K562 (cell line): ENCODE measurements around the gene OTOG. TPM values are rescaled to one million over a fixed set of nuclear protein-coding genes. Genes with fewer than 3 reads are reported as not detected.

Source experiments
- ATAC-seq: fragments of 200-7000 bp; cut with Tn5 transposase; 3 replicates; pipeline ENCODE4 v1.9.1; 2020; ENCODE audit warnings: moderate library complexity
- BruUV-seq: library from RNA; stranded (reverse); fragments of 400-500 nt; replicated peaks from 2 replicates; lab custom pipeline; 2021; lab: Mats Ljungman, UMichigan
- CTCF ChIA-PET: fragments of 300-600 bp; formaldehyde crosslinking; extraction: SDS; loops from one replicate; lab custom pipeline; 2021; ENCODE audit warnings: low intra/inter-chr PET ratio; lab: Yijun Ruan, JAX
- POLR2A ChIA-PET: fragments of 300-600, 350-650 bp; sonication (Branson Sonifier 250); formaldehyde crosslinking; extraction: SDS; loops from one replicate; lab custom pipeline; 2021; ENCODE audit warnings: antibody characterized with exemption, inconsistent platforms; lab: Yijun Ruan, JAX
- DNase-seq, 4 experiments: peaks; one replicate each; pipeline versions ENCODE4 v3.0.0 to v3.0.0-alpha.2; 2011 to 2018; ENCODE audit warnings: low spot score in 3 of 4, mixed read lengths in 3 of 4; ENCODE audit errors: extremely low read depth in 1 of 4
- FAIRE-seq: peaks from 2 replicates; lab custom pipeline; 2011; peaks lifted over from hg19 to GRCh38; lab: Jason Lieb, UNC
- H2AFZ ChIP-seq: 2 replicates; pipeline ENCODE4 v1.6.0; 2011; ENCODE audit warnings: low read depth, low read length, control low read depth, inconsistent platforms
- H3K27ac ChIP-seq: fragments of 200-600 bp; 3 replicates; pipeline ENCODE4 v1.8.0; 2011; ENCODE audit warnings: low read depth, mild to moderate bottlenecking, control low read depth, inconsistent platforms, low read length, moderate library complexity, mixed read lengths; ENCODE audit errors: extremely low read depth
- H3K27me3 ChIP-seq, 2 experiments: fragments of 300-600 bp in 1 of 2; 2 replicates in 1 of 2; 3 replicates in 1 of 2; pipeline versions ENCODE4 v1.6.0 to v1.8.0; 2011; ENCODE audit warnings: inconsistent platforms in 2 of 2, low read length in 2 of 2, mild to moderate bottlenecking in 1 of 2, mixed read lengths in 1 of 2, moderate library complexity in 1 of 2; ENCODE audit not compliant: control insufficient read depth in 2 of 2, insufficient read depth in 2 of 2
- H3K36me3 ChIP-seq: fragments of 300-600 bp; 3 replicates; pipeline ENCODE4 v1.8.0; 2011; ENCODE audit warnings: mild to moderate bottlenecking, low read length, inconsistent platforms; ENCODE audit not compliant: control insufficient read depth, insufficient read depth
- H3K4me1 ChIP-seq, 2 experiments: fragments of 200-600 bp in 1 of 2; replicated peaks in 1 of 2; 2 replicates in 1 of 2; 3 replicates in 1 of 2; pipeline versions ENCODE4 v1.5.1 to v1.8.0; 2011; ENCODE audit warnings: inconsistent platforms in 2 of 2, low read length in 2 of 2, mild to moderate bottlenecking in 1 of 2, mixed read lengths in 1 of 2, moderate library complexity in 1 of 2; ENCODE audit not compliant: control insufficient read depth in 2 of 2, insufficient read depth in 2 of 2
- H3K4me2 ChIP-seq: 2 replicates; pipeline ENCODE4 v1.6.1; 2011; ENCODE audit warnings: low read length, control low read depth, inconsistent platforms, mixed read lengths; ENCODE audit not compliant: insufficient read depth
- H3K4me3 ChIP-seq: fragments of 200-600 bp; sonication (generic), shearing (Covaris generic); 2 replicates; pipeline ENCODE4 v1.5.1; 2016; ENCODE audit warnings: control low read depth, inconsistent platforms
- H3K79me2 ChIP-seq: fragments of 200-600 bp; 3 replicates; pipeline ENCODE4 v1.8.0; 2011; ENCODE audit warnings: low read length, inconsistent platforms; ENCODE audit not compliant: control insufficient read depth, insufficient read depth
- H3K9ac ChIP-seq, 2 experiments: 2 replicates each; pipeline versions ENCODE4 v1.6.0 to v1.6.1; 2011; ENCODE audit warnings: low read depth in 2 of 2, low read length in 2 of 2, control low read depth in 1 of 2, inconsistent platforms in 1 of 2, mild to moderate bottlenecking in 1 of 2, mixed read lengths in 1 of 2; ENCODE audit not compliant: insufficient read depth in 1 of 2
- H3K9me1 ChIP-seq: one replicate; pipeline ENCODE4 v1.6.0; 2011; ENCODE audit warnings: inconsistent platforms, mild to moderate bottlenecking, low read length, moderate library complexity; ENCODE audit not compliant: control insufficient read depth, insufficient read depth
- H3K9me3 ChIP-seq: replicated peaks from 2 replicates; pipeline ENCODE4 v1.5.1; 2011; ENCODE audit warnings: low read depth, low read length, inconsistent platforms; ENCODE audit not compliant: control insufficient read depth, insufficient read depth
- H4K20me1 ChIP-seq: replicated peaks from 2 replicates; pipeline ENCODE4 v1.6.1; 2011; ENCODE audit warnings: low read length, inconsistent platforms, mixed read lengths; ENCODE audit not compliant: control insufficient read depth, insufficient read depth
- CGGBP1 ChIP-seq: fragments of 250-450 bp; sonication (Bioruptor Pico); IDR thresholded peaks from 2 replicates; pipeline ENCODE4 v1.9.0; 2021; ENCODE audit warnings: mild to moderate bottlenecking
- CREB3 ChIP-seq: fragments of 450-650 bp; conservative IDR thresholded peaks from 2 replicates; pipeline ENCODE4 v1.6.1; 2016; ENCODE audit warnings: missing genetic modification characterization, low read depth, mild to moderate bottlenecking, missing compliant biosample characterization, moderate library complexity
- EWSR1 ChIP-seq: fragments of 450-650 bp; IDR thresholded peaks from 2 replicates; pipeline ENCODE4 v1.6.1; 2018; ENCODE audit warnings: borderline replicate concordance, mild to moderate bottlenecking, low read depth, moderate library complexity; ENCODE audit not compliant: partially characterized antibody
- MBD2 ChIP-seq: sonication (generic); IDR thresholded peaks from 2 replicates; pipeline ENCODE4 v1.6.1; 2016; ENCODE audit warnings: low read depth, borderline replicate concordance
- NRF1 ChIP-seq, 2 experiments: fragments of 450-650 bp; IDR thresholded peaks in 1 of 2; conservative IDR thresholded peaks in 1 of 2; 2 replicates each; pipeline ENCODE4 v1.6.1; 2014; ENCODE audit warnings: mild to moderate bottlenecking in 2 of 2
- PRDM10 ChIP-seq: fragments of 450-650 bp; IDR thresholded peaks from 2 replicates; pipeline ENCODE4 v1.6.1; 2018; ENCODE audit not compliant: partially characterized antibody
- RUNX1 ChIP-seq: sonication (generic); IDR thresholded peaks from 2 replicates; pipeline ENCODE4 v1.6.1; 2016; ENCODE audit warnings: antibody characterized with exemption, low read depth
- SMARCA4 ChIP-seq: fragments of 450-650 bp; IDR thresholded peaks from 2 replicates; pipeline ENCODE4 v1.6.1; 2016
- SNIP1 ChIP-seq: fragments of 450-650 bp; IDR thresholded peaks from 2 replicates; pipeline ENCODE4 v1.7.1; 2017; ENCODE audit warnings: low read depth, mild to moderate bottlenecking
- SRF ChIP-seq, 2 experiments: fragments of 250-450, 450-650 bp in 1 of 2; sonication (Bioruptor Pico) in 1 of 2; sonication (generic) in 1 of 2; formaldehyde crosslinking; IDR thresholded peaks; 2 replicates each; pipeline versions ENCODE4 v1.5.0 to v1.5.1; 2020 to 2022; ENCODE audit warnings: mild to moderate bottlenecking in 1 of 2, missing genetic modification reagents in 1 of 2
- SRSF7 ChIP-seq: fragments of 200-400 bp; formaldehyde crosslinking; optimal IDR thresholded peaks from 2 replicates; pipeline ENCODE3; 2017; ENCODE audit warnings: mild to moderate bottlenecking, low read depth, low read length
- TCF3 ChIP-seq: sonication (generic); formaldehyde crosslinking; IDR thresholded peaks from 2 replicates; pipeline ENCODE4 v1.4.0; 2020; ENCODE audit warnings: mild to moderate bottlenecking, missing genetic modification reagents
- ZNF146 ChIP-seq: IDR thresholded peaks from one replicate; pipeline ENCODE4 v1.6.1; 2018; ENCODE audit warnings: missing compliant biosample characterization; ENCODE audit not compliant: unreplicated experiment
- ZNF232 ChIP-seq: sonication (generic); formaldehyde crosslinking; IDR thresholded peaks from 2 replicates; pipeline ENCODE4 v1.8.0; 2022; ENCODE audit warnings: mild to moderate bottlenecking, missing genetic modification reagents
- WGBS: fragments of 100-300 bp; shearing (Covaris generic); methylation state at CpG from one replicate; pipeline ENCODE4 v1.1.6; 2016; ENCODE audit warnings: low coverage, mixed read lengths; ENCODE audit not compliant: insufficient coverage; ENCODE audit errors: missing lambda C conversion rate; 5-methylcytosine and 5-hydroxymethylcytosine counted together
- in situ Hi-C: fragments of 300-500 bp; cut with MboI; formaldehyde crosslinking; loops from 4 replicates; pipeline ENCODE4 v1.15.0; 2018; ENCODE audit warnings: inconsistent platforms, mixed read lengths
- intact Hi-C: fragments of 100-400 bp; cut with micrococcal nuclease; formaldehyde crosslinking; loops from 2 replicates; pipeline ENCODE4 v1.14.2; 2022
- polyA plus RNA-seq, 8 experiments: library from polyadenylated mRNA; depleted of rRNA in 4 of 8; stranded (reverse) in 5 of 8; unstranded in 3 of 8; fragments of >200 nt; fragmentation: Nextera tagmentation in 2 of 8; fragmentation: Illumina TruSeq in 1 of 8; extraction: Ambion mirVana in 2 of 8; extraction: Trizol in 1 of 8; gene quantifications; 2 replicates each; pipeline versions ENCODE4 v1.2.1 to v1.2.3, GENCODE V29; 2011 to 2014; ENCODE audit warnings: inconsistent platforms in 1 of 8, missing spikeins in 1 of 8
- total RNA-seq, 7 experiments: library from RNA; depleted of rRNA in 6 of 7; stranded (reverse); fragments of >200 nt in 6 of 7; fragmentation: Illumina TruSeq in 2 of 7; extraction: Trizol in 2 of 7; gene quantifications; 2 replicates each; pipeline versions ENCODE4 v1.2.1 to v1.2.3, GENCODE V29; 2011 to 2021; ENCODE audit warnings: low replicate concordance in 1 of 7

OTOG gene
- total and polyA plus RNA-seq, 9 of the 15 experiments (the other 6 are each of a cell fraction or from before 2014, with no cell fraction given): not detected

GRCh38 chr11:17528181-17528691 is 18.8 kb upstream of the OTOG start (continued):
- TF ChIP-seq EWSR1 (no peak), RUNX1 (no peak)

GRCh38 chr11:17528906-17529843 is 17.9 kb upstream of the OTOG start:
- intact Hi-C loops: loop anchor here (1.0 kb wide), 2 partner anchors 145 to 299 kb away; no protein-coding TSS in a partner anchor
- POLR2A ChIA-PET: interaction anchor here (0.6 to 0.8 kb wide), 4 partner anchors 9 to 841 kb away, joined by 3 to 4 read pairs (median 3); no protein-coding TSS in a partner anchor
- 6% methylated on average over 14 of the region's 14 CpGs for WGBS
- no peak for TF ChIP-seq SMARCA4
- TF ChIP-seq MBD2: no peak
- TF ChIP-seq SRF (CRISPR knock-in tag; IDR thresholded peaks at IDR 0.05): no peak
- no peak for TF ChIP-seq ZNF146 (CRISPR knock-in tag)
- TF ChIP-seq SNIP1: no peak
- TF ChIP-seq CREB3 (tag): no peak
- TF ChIP-seq ZNF232 (CRISPR knock-in tag): no peak
- TF ChIP-seq CGGBP1 (CRISPR knock-in tag): no peak
- no peak for TF ChIP-seq NRF1 (conservative IDR thresholded peaks at IDR 0.05 in 1 of 2, IDR thresholded peaks at IDR 0.05 in 1 of 2)
- no peak for TF ChIP-seq SRSF7
- TF ChIP-seq TCF3 (CRISPR knock-in tag): no peak
- TF ChIP-seq PRDM10: no peak

More at GRCh38 chr11:17528906-17529843, 17.9 kb upstream of the OTOG start:
- BruUV-seq: no TSS peak
- no peaks in the 10 kb centered on the region for H3K79me2 ChIP-seq
- CTCF ChIA-PET: interaction anchor here (2.3 kb wide), 1 partner anchor 145 kb away, joined by 11 read pairs; no protein-coding TSS in a partner anchor
- H3K9me3 ChIP-seq: no peaks in the 10 kb centered on the region
- H3K9me1 ChIP-seq: no peaks in the 10 kb centered on the region
- peaks cover 8% of the 10 kb centered on the region; the same call in 1 of the 2 replicates for H4K20me1 ChIP-seq
- H3K36me3 ChIP-seq: no peaks in the 10 kb centered on the region
- peaks cover 23 to 74% of the 10 kb centered on the region in 2 experiments; a peak in 4 of 5 replicates for H3K27me3 ChIP-seq
- peaks cover 0 to 5% of the 10 kb centered on the region in 2 experiments; a peak in 3 of 5 replicates for H3K4me1 ChIP-seq
- FAIRE-seq: no peak
- no peak overlapping the region for H3K4me3 ChIP-seq
- no peak overlapping the region for H3K9ac ChIP-seq
- H3K4me2 ChIP-seq: no peak overlapping the region
- H3K27ac ChIP-seq: no peak overlapping the region
- DNase-seq: no peak
- in situ Hi-C loops: loop anchor here (10.0 kb wide), 2 partner anchors 134 to 294 kb away; no protein-coding TSS in a partner anchor
- ATAC-seq: no peak
- H2AFZ ChIP-seq: no peak overlapping the region
